HL-60 (cell line): ENCODE results near the gene GSTM3.

Source experiments
- DNase-seq, 2 experiments: peaks; one replicate each; pipeline ENCODE4 v3.0.0-alpha.2; 2010 to 2020; ENCODE audit warnings: low read depth in 1 of 2, low spot score in 1 of 2
- H3K27ac ChIP-seq: fragments of 250-450 bp; sonication (Bioruptor Pico); replicated peaks from 2 replicates; pipeline ENCODE4 v1.5.1; 2020; ENCODE audit warnings: mild to moderate bottlenecking, moderate library complexity
- H3K27me3 ChIP-seq: fragments of 250-450 bp; sonication (Bioruptor Pico); 2 replicates; pipeline ENCODE4 v1.5.1; 2021; ENCODE audit warnings: mild to moderate bottlenecking, moderate library complexity; ENCODE audit not compliant: insufficient read depth, poor library complexity, severe bottlenecking
- H3K4me3 ChIP-seq: replicated peaks from 2 replicates; pipeline ENCODE4 v1.5.1; 2011; ENCODE audit warnings: mild to moderate bottlenecking, control low read depth, low read length; ENCODE audit not compliant: insufficient read depth
- CTCF ChIP-seq: IDR thresholded peaks from one replicate; pipeline ENCODE4 v1.5.1; 2011; ENCODE audit warnings: low read length, control low read depth, inconsistent platforms; ENCODE audit not compliant: insufficient read depth
- GABPA ChIP-seq: IDR thresholded peaks from 2 replicates; pipeline ENCODE4 v1.6.1; 2012; ENCODE audit warnings: low read depth
- POLR2AphosphoS5 ChIP-seq: IDR thresholded peaks from 2 replicates; pipeline ENCODE4 v1.6.1; 2012; ENCODE audit warnings: low read depth
- REST ChIP-seq: IDR thresholded peaks from 2 replicates; pipeline ENCODE4 v1.6.1; 2012; ENCODE audit warnings: low read depth; ENCODE audit not compliant: insufficient replicate concordance
- SPI1 ChIP-seq: IDR thresholded peaks from 2 replicates; pipeline ENCODE4 v1.6.1; 2012; ENCODE audit warnings: low read depth, mild to moderate bottlenecking, borderline replicate concordance

GSTM3 gene

GRCh38 chr1:109722908-109723691, 17.7 kb downstream of the GSTM3 start:
- Histone ChIP-seq H3K4me3 (no peak overlapping the region), H3K27me3 (no peaks in the 10 kb centered on the region), H3K27ac (no peak overlapping the region)
- TF ChIP-seq SPI1: no peak
- no peak for TF ChIP-seq CTCF
- TF ChIP-seq REST: no peak
- no peak for TF ChIP-seq POLR2AphosphoS5
- TF ChIP-seq GABPA: no peak
- no peak for DNase-seq

- H3K4me3 ChIP-seq: no peak overlapping the region
- H3K27me3 ChIP-seq: no peaks in the 10 kb centered on the region
- H3K27ac ChIP-seq: no peak overlapping the region
- TF ChIP-seq CTCF (no peak), POLR2AphosphoS5 (no peak), SPI1 (no peak), REST (no peak), GABPA (no peak)
- DNase-seq: no peak
These were observed 18.9 kb downstream of the GSTM3 start for GRCh38 chr1:109721971-109722370.

- H3K27ac ChIP-seq: no peak overlapping the region
- no peak overlapping the region for H3K4me3 ChIP-seq
- no peaks in the 10 kb centered on the region for H3K27me3 ChIP-seq
- TF ChIP-seq REST (no peak), GABPA (no peak), POLR2AphosphoS5 (no peak), CTCF (no peak), SPI1 (no peak)
- peak in 1 of 2 experiments; percentile 70 for DNase-seq
These were observed 19.8 kb downstream of the GSTM3 start for GRCh38 chr1:109721042-109721441.
